Sigmoid colon (tissue), 3 donors: ENCODE results near the gene FNDC3A.
"Not testable (repeated sequence)": the region's sequence is repeated elsewhere in the genome, so short reads cannot be mapped to it uniquely, and the experiment has no call there.

Experiments used
- POLR2A ChIP-seq, 2 donors: fragments of 450-650 bp; IDR thresholded peaks; one replicate each; pipeline ENCODE4 v1.6.1; 2016; ENCODE audit warnings: antibody characterized with exemption in 2 of 2, mild to moderate bottlenecking in 2 of 2, moderate library complexity in 2 of 2
- TF ChIP-seq, protein P1 (sequence below), 4 experiments: fragments of 450-650 bp in 3 of 4; fragments of 200-600 bp in 1 of 4; IDR thresholded peaks; one replicate each; pipeline ENCODE4 v1.5.1; 2016 to 2019; ENCODE audit warnings: antibody characterized with exemption in 4 of 4, mild to moderate bottlenecking in 3 of 4, moderate library complexity in 2 of 4

- TF ChIP-seq, protein P1, sequence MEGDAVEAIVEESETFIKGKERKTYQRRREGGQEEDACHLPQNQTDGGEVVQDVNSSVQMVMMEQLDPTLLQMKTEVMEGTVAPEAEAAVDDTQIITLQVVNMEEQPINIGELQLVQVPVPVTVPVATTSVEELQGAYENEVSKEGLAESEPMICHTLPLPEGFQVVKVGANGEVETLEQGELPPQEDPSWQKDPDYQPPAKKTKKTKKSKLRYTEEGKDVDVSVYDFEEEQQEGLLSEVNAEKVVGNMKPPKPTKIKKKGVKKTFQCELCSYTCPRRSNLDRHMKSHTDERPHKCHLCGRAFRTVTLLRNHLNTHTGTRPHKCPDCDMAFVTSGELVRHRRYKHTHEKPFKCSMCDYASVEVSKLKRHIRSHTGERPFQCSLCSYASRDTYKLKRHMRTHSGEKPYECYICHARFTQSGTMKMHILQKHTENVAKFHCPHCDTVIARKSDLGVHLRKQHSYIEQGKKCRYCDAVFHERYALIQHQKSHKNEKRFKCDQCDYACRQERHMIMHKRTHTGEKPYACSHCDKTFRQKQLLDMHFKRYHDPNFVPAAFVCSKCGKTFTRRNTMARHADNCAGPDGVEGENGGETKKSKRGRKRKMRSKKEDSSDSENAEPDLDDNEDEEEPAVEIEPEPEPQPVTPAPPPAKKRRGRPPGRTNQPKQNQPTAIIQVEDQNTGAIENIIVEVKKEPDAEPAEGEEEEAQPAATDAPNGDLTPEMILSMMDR (IDR thresholded peaks at IDR 0.05): not testable (repeated sequence)
- not testable (repeated sequence) for TF ChIP-seq POLR2A (IDR thresholded peaks at IDR 0.05)
Measured at GRCh38 chr13:49018986-49019635, 43.4 kb downstream of the FNDC3A start.
